DND-41 (cell line): ENCODE measurements around the gene MIGA2.

Experiments
- ATAC-seq: fragments of 200-7000 bp; cut with Tn5 transposase; 3 replicates; pipeline ENCODE4 v1.9.1; 2021; ENCODE audit warnings: low read depth; ENCODE audit not compliant: insufficient read depth
- DNase-seq: peaks from one replicate; pipeline ENCODE4 v3.0.0-alpha.2; 2020
- H2AFZ ChIP-seq: 2 replicates; pipeline ENCODE4 v1.6.0; 2012; ENCODE audit warnings: low read depth, low read length
- H3K27ac ChIP-seq: 2 replicates; pipeline ENCODE4 v1.5.1; 2012; ENCODE audit warnings: low read length, inconsistent platforms
- H3K27me3 ChIP-seq: fragments of 200-600 bp; sonication (generic); 2 replicates; pipeline ENCODE4 v1.6.0; 2012; ENCODE audit warnings: low read length, mild to moderate bottlenecking, inconsistent platforms; ENCODE audit not compliant: insufficient read depth, poor library complexity
- H3K36me3 ChIP-seq: 2 replicates; pipeline ENCODE4 v1.5.1; 2012; ENCODE audit warnings: low read length, inconsistent platforms; ENCODE audit not compliant: insufficient read depth
- H3K4me1 ChIP-seq: 2 replicates; pipeline ENCODE4 v1.5.1; 2012; ENCODE audit warnings: mild to moderate bottlenecking, low read length; ENCODE audit not compliant: insufficient read depth
- H3K4me2 ChIP-seq: 2 replicates; pipeline ENCODE4 v1.6.0; 2012; ENCODE audit warnings: mild to moderate bottlenecking, moderate library complexity, low read length, inconsistent platforms; ENCODE audit not compliant: insufficient read depth
- H3K4me3 ChIP-seq, 2 experiments: fragments of 200-600 bp in 1 of 2; shearing (Covaris generic) in 1 of 2; 2 replicates each; pipeline ENCODE4 v1.5.1; 2012 to 2016; ENCODE audit warnings: inconsistent platforms in 2 of 2, low read length in 2 of 2, mild to moderate bottlenecking in 2 of 2, low read depth in 1 of 2, moderate library complexity in 1 of 2
- H3K79me2 ChIP-seq: 2 replicates; pipeline ENCODE4 v1.6.0; 2012; ENCODE audit warnings: low read length, inconsistent platforms; ENCODE audit not compliant: insufficient read depth
- H3K9ac ChIP-seq: 2 replicates; pipeline ENCODE4 v1.6.0; 2012; ENCODE audit warnings: low read depth, mild to moderate bottlenecking, inconsistent platforms, low read length, moderate library complexity
- H3K9me3 ChIP-seq: 2 replicates; pipeline ENCODE4 v1.5.1; 2012; ENCODE audit warnings: low read length, moderate library complexity, mild to moderate bottlenecking, inconsistent platforms; ENCODE audit not compliant: insufficient read depth, severe bottlenecking
- H4K20me1 ChIP-seq: 2 replicates; pipeline ENCODE4 v1.6.0; 2012; ENCODE audit warnings: low read length; ENCODE audit not compliant: insufficient read depth
- EZH2 ChIP-seq: IDR thresholded peaks from 3 replicates; pipeline ENCODE4 v1.6.1; 2012; ENCODE audit warnings: borderline replicate concordance, low read depth, mild to moderate bottlenecking, moderate library complexity, low read length, inconsistent platforms; ENCODE audit not compliant: severe bottlenecking
- TF ChIP-seq, protein P1 (sequence below): IDR thresholded peaks from 2 replicates; pipeline ENCODE4 v1.5.1; 2012; ENCODE audit warnings: borderline replicate concordance, low read length, moderate library complexity, mild to moderate bottlenecking; ENCODE audit not compliant: poor library complexity, severe bottlenecking; ENCODE audit errors: extremely low read depth

MIGA2 gene

DNA sequence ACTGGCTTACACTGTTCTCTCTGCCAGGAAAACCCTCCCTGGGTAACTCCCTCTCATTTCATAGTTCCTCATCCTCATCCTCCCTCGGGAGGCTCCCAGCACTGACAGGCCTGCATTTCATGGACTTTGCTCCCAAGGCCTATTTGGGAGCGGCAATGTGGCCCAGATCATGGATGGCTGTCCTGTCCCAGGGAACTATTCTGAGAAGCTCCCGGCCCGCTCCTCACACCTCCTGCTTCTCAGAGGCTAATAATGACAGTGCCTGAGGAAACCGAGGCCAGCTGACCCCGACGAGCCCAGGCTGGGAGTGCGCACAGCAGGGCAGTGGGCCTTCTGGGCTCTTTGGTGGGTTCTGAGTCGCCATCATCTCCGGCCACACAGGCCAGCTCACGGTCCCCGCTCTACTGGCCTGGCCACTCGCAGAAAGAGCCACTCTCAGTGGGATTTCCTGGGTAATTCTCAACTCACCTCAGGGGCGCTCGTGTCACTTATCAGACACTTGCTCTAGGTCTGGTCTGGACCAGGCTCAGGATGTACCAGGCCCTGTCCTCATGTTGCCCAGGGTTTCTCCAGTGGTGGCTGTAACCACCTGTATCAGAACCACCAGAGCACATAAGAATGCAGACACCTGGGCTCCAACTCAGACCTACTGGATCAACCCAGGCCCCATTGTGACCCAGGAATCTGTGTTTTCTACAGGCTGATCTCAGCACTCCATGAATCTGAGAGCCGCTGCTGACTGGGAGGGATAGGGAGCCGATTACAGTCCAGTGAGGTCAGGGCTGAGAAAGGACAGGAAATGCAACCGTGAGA lies 42.5 kb downstream of the MIGA2 start:
- Histone ChIP-seq H3K27me3 (no peaks in the 10 kb centered on the region), H3K9ac (no peak overlapping the region), H3K4me2 (peak overlapping the region; percentile 76; the same call in 1 of the 2 replicates), H3K4me3 (no peak overlapping the region), H4K20me1 (peaks cover 20% of the 10 kb centered on the region), H3K36me3 (peaks cover 8% of the 10 kb centered on the region), H3K27ac (no peak overlapping the region), H3K9me3 (no peaks in the 10 kb centered on the region), H3K79me2 (peaks cover 26% of the 10 kb centered on the region), H3K4me1 (peaks cover 37% of the 10 kb centered on the region), H2AFZ (no peak overlapping the region)
- DNase-seq: no peak
- ATAC-seq: no peak
- TF ChIP-seq, protein P1, sequence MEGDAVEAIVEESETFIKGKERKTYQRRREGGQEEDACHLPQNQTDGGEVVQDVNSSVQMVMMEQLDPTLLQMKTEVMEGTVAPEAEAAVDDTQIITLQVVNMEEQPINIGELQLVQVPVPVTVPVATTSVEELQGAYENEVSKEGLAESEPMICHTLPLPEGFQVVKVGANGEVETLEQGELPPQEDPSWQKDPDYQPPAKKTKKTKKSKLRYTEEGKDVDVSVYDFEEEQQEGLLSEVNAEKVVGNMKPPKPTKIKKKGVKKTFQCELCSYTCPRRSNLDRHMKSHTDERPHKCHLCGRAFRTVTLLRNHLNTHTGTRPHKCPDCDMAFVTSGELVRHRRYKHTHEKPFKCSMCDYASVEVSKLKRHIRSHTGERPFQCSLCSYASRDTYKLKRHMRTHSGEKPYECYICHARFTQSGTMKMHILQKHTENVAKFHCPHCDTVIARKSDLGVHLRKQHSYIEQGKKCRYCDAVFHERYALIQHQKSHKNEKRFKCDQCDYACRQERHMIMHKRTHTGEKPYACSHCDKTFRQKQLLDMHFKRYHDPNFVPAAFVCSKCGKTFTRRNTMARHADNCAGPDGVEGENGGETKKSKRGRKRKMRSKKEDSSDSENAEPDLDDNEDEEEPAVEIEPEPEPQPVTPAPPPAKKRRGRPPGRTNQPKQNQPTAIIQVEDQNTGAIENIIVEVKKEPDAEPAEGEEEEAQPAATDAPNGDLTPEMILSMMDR: no peak

DNA sequence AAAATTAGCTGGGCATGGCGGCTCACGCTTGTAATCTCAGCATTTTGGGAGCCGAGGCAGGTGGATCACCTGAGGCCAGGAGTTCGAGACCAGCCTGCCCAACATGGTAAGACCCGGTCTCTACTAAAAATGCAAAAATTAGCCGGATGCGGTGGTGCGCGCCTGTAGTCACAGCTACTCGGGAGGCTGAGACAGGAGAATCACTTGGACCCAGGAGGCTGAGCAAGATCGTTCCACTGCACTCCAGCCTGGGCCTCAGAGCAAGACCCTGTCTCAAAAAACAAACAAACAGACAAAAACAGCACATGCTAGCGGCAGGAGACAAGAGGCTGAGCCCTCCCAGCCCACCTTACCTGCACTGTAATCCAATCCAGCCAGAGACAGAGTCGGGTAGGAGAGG lies 43.4 kb downstream of the MIGA2 start:
- Histone ChIP-seq H2AFZ (peak overlapping the region; percentile 77), H4K20me1 (peaks cover 24% of the 10 kb centered on the region), H3K4me2 (peak overlapping the region; percentile 76), H3K4me3 (peak overlapping the region in 1 of 2 experiments; percentile 96; a peak in 3 of 4 replicates), H3K79me2 (peaks cover 28% of the 10 kb centered on the region), H3K9me3 (no peaks in the 10 kb centered on the region), H3K27ac (no peak overlapping the region), H3K36me3 (peaks cover 16% of the 10 kb centered on the region), H3K4me1 (peaks cover 37% of the 10 kb centered on the region), H3K27me3 (no peaks in the 10 kb centered on the region), H3K9ac (peak overlapping the region; percentile 36)
- ATAC-seq (no peak), DNase-seq (no peak)
- no peak for TF ChIP-seq EZH2
- TF ChIP-seq, protein P1: no peak

DNA sequence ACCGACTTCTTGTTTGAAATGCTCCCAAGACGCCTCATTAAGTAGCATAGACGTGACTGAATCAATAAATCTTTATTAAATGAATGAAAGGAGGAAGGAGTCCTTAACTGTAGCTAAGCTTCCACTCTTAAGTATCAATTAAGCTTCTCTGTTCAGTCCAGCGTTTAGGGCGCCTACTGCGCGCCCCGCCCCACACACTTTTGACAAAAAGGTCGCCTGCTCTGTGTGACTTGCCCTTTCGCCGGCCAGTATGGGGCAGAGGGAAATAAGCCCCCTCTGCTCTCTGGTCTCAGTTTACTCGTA lies 43.8 kb downstream of the MIGA2 start:
- Histone ChIP-seq H2AFZ (peak overlapping the region; percentile 77), H3K79me2 (peaks cover 28% of the 10 kb centered on the region), H3K9me3 (no peaks in the 10 kb centered on the region), H3K4me1 (peaks cover 37% of the 10 kb centered on the region), H3K4me2 (peak overlapping the region; percentile 76), H3K27me3 (no peaks in the 10 kb centered on the region), H4K20me1 (peaks cover 24% of the 10 kb centered on the region), H3K9ac (peak overlapping the region; percentile 36), H3K4me3 (peak overlapping the region; percentile 2 to 96; a peak in 3 of 4 replicates), H3K27ac (peak overlapping the region; percentile 8; the same call in 1 of the 2 replicates), H3K36me3 (peaks cover 20% of the 10 kb centered on the region)
- no peak for DNase-seq
- ATAC-seq: no peak
- no peak for TF ChIP-seq EZH2
- TF ChIP-seq, protein P1: no peak
